Panc1 (cell line): Measurements from ENCODE around the gene ELOVL1. TPM values are rescaled to one million over a fixed set of nuclear protein-coding genes. Genes with fewer than 3 reads are reported as not detected.

Experiments
- ATAC-seq: fragments of 200-7000 bp; cut with Tn5 transposase; 2 replicates; pipeline ENCODE4 v1.9.1; 2020; ENCODE audit warnings: mild to moderate bottlenecking, moderate library complexity
- BruUV-seq: library from RNA; stranded (reverse); fragments of 400-500 nt; replicated peaks from 2 replicates; lab custom pipeline; 2021; lab: Mats Ljungman, UMichigan
- CTCF ChIA-PET: fragments of 300-600 bp; sonication (Branson Sonifier 250); formaldehyde crosslinking; loops from one replicate; lab custom pipeline; 2022; ENCODE audit warnings: antibody characterized with exemption; lab: Charles Lee
- POLR2A ChIA-PET: fragments of 300-600 bp; sonication (Branson Sonifier 250); formaldehyde crosslinking; loops from one replicate; lab custom pipeline; 2022; ENCODE audit warnings: antibody characterized with exemption; lab: Charles Lee
- DNase-seq: peaks from one replicate; pipeline ENCODE4 v3.0.0-alpha.2; 2010; ENCODE audit warnings: low read depth, low spot score
- H3K27ac ChIP-seq: 2 replicates; pipeline ENCODE4 v1.5.1; 2011; ENCODE audit warnings: mild to moderate bottlenecking, low read length, inconsistent platforms
- H3K27me3 ChIP-seq: fragments of 200-500 bp; sonication (Bioruptor generic); 2 replicates; pipeline ENCODE4 v1.6.0; 2014; ENCODE audit warnings: low read length, inconsistent platforms; ENCODE audit not compliant: control insufficient read depth, insufficient read depth
- H3K36me3 ChIP-seq: fragments of 200-500 bp; sonication (Bioruptor generic); 2 replicates; pipeline ENCODE4 v1.5.1; 2014; ENCODE audit warnings: inconsistent platforms, mild to moderate bottlenecking, low read length, moderate library complexity; ENCODE audit not compliant: control insufficient read depth, insufficient read depth
- H3K4me1 ChIP-seq: 2 replicates; pipeline ENCODE4 v1.5.1; 2011; ENCODE audit warnings: inconsistent platforms, mild to moderate bottlenecking, low read length, moderate library complexity; ENCODE audit not compliant: control insufficient read depth, insufficient read depth
- H3K4me3 ChIP-seq, 2 experiments: 2 replicates each; pipeline ENCODE4 v1.5.1; 2011 to 2012; ENCODE audit warnings: low read depth in 2 of 2, low read length in 2 of 2, mild to moderate bottlenecking in 2 of 2, inconsistent platforms in 1 of 2, moderate library complexity in 1 of 2
- H3K9me3 ChIP-seq: fragments of 200-500 bp; sonication (Bioruptor generic); 2 replicates; pipeline ENCODE4 v1.5.1; 2014; ENCODE audit warnings: low read depth, mild to moderate bottlenecking, inconsistent platforms, low read length, moderate library complexity; ENCODE audit not compliant: control insufficient read depth, insufficient read depth
- CTCF ChIP-seq: fragments of 450-650 bp; IDR thresholded peaks from 2 replicates; pipeline ENCODE4 v1.5.1; 2017; ENCODE audit warnings: mild to moderate bottlenecking
- POLR2AphosphoS5 ChIP-seq: IDR thresholded peaks from 2 replicates; pipeline ENCODE4 v1.6.1; 2012; ENCODE audit warnings: mild to moderate bottlenecking, low read depth, low read length, moderate library complexity
- REST ChIP-seq, 2 experiments: IDR thresholded peaks; 2 replicates each; pipeline ENCODE4 v1.6.1; 2011 to 2012; ENCODE audit warnings: low read depth in 2 of 2, control low read depth in 1 of 2, low read length in 1 of 2, mild to moderate bottlenecking in 1 of 2, moderate library complexity in 1 of 2; ENCODE audit not compliant: insufficient read depth in 1 of 2
- SIN3A ChIP-seq: IDR thresholded peaks from 2 replicates; pipeline ENCODE4 v1.6.1; 2012; ENCODE audit warnings: low read depth, mild to moderate bottlenecking, low read length, moderate library complexity, borderline replicate concordance; ENCODE audit not compliant: insufficient read depth
- TCF7L2 ChIP-seq: IDR thresholded peaks from 2 replicates; pipeline ENCODE4 v1.6.1; 2011; ENCODE audit warnings: mild to moderate bottlenecking, low read depth, low read length, inconsistent platforms
- in situ Hi-C: cut with HindIII; loops from 2 replicates; pipeline ENCODE4 v1.10.0; 2016; ENCODE audit warnings: low sequenced_read_pairs, low pct_unique_long_range_greater_than_20kb
- intact Hi-C: fragments of 100-400 bp; cut with micrococcal nuclease; formaldehyde crosslinking; loops from one replicate; pipeline ENCODE4 v1.10.0; 2022; ENCODE audit not compliant: unreplicated experiment
- total RNA-seq: library from RNA; stranded (reverse); gene quantifications from one replicate; pipeline ENCODE4 v1.2.1, GENCODE V29; 2021; ENCODE audit not compliant: unreplicated experiment

The ELOVL1 gene
- total RNA-seq, 1 experiment from 2014 or later, result 105 TPM

GRCh38 chr1:43318831-43319230 is 49.0 kb downstream of the ELOVL1 start:
- Histone ChIP-seq H3K9me3 (no peaks in the 10 kb centered on the region), H3K4me3 (no peak overlapping the region), H3K27me3 (no peaks in the 10 kb centered on the region), H3K4me1 (no peaks in the 10 kb centered on the region), H3K36me3 (no peaks in the 10 kb centered on the region), H3K27ac (no peak overlapping the region)
- BruUV-seq, result no TSS peak
- CTCF ChIA-PET, result no interaction called here
- DNase-seq (no peak), ATAC-seq (peak; percentile 56)
- in situ Hi-C loops, result no loop called here
- POLR2A ChIA-PET, result no interaction called here
- intact Hi-C loops, result no loop called here
- TF ChIP-seq CTCF (no peak), TCF7L2 (no peak), REST (IDR thresholded peaks at IDR 0.05; ENCODE audit: insufficient read depth in 1 of 2, low read depth in 2 of 2, low read length in 1 of 2) (no peak), POLR2AphosphoS5 (no peak), SIN3A (no peak)

GRCh38 chr1:43317817-43318471 is 49.9 kb downstream of the ELOVL1 start:
- in situ Hi-C loops, result no loop called here
- Histone ChIP-seq H3K9me3 (no peaks in the 10 kb centered on the region), H3K27ac (no peak overlapping the region), H3K4me3 (no peak overlapping the region), H3K36me3 (no peaks in the 10 kb centered on the region), H3K4me1 (no peaks in the 10 kb centered on the region), H3K27me3 (no peaks in the 10 kb centered on the region)
- ChIA-PET POLR2A (no interaction called here), CTCF (interaction anchor here (1.0 kb wide), 1 partner anchor 14 kb away, joined by 3 read pairs; no protein-coding TSS in a partner anchor)
- intact Hi-C loops, result no loop called here
- no peak for TF ChIP-seq SIN3A
- TF ChIP-seq CTCF, result no peak
- TF ChIP-seq REST (IDR thresholded peaks at IDR 0.05; ENCODE audit: insufficient read depth in 1 of 2, low read depth in 2 of 2, low read length in 1 of 2), result no peak
- no peak for TF ChIP-seq TCF7L2
- TF ChIP-seq POLR2AphosphoS5, result no peak
- ATAC-seq (no peak), DNase-seq (no peak)
- no TSS peak for BruUV-seq
